Esophagus muscularis mucosa (tissue), 4 donors: ENCODE data around the gene SMARCC2. TPM values are rescaled to one million over a fixed set of nuclear protein-coding genes. Genes with fewer than 3 reads are reported as not detected.
A peak's percentile ranks its signal among the peaks of the same experiment; 100 is the strongest.

Experiments
- DNase-seq: peaks from one replicate; pipeline ENCODE4 v3.0.0-alpha.2; 2017; ENCODE audit errors: extremely low spot score
- H3K27ac ChIP-seq, 4 donors: fragments of 200-600 bp; sonication (generic); replicated peaks in 1 of 4; 1 replicate in 3 of 4; 2 replicates in 1 of 4; pipeline ENCODE4 v1.5.1; 2016 to 2019; ENCODE audit warnings: mild to moderate bottlenecking in 1 of 4
- H3K27me3 ChIP-seq, 4 donors: fragments of 200-600 bp; sonication (generic); one replicate each; pipeline versions ENCODE4 v1.5.1 to v1.6.0; 2016 to 2019
- H3K36me3 ChIP-seq, 4 donors: fragments of 200-600 bp; sonication (generic); one replicate each; pipeline ENCODE4 v1.5.1; 2016 to 2019
- H3K4me1 ChIP-seq, 4 donors: fragments of 200-600 bp; sonication (generic); one replicate each; pipeline ENCODE4 v1.5.1; 2016 to 2019
- H3K4me3 ChIP-seq, 4 donors: fragments of 200-600 bp; sonication (generic); 1 replicate in 2 of 4; 2 replicates in 2 of 4; pipeline ENCODE4 v1.5.1; 2016 to 2019; ENCODE audit warnings: mild to moderate bottlenecking in 4 of 4, moderate library complexity in 1 of 4
- H3K9me3 ChIP-seq, 4 donors: fragments of 200-600 bp; sonication (generic); 1 replicate in 3 of 4; 2 replicates in 1 of 4; pipeline ENCODE4 v1.5.1; 2016 to 2019
- EP300 ChIP-seq: sonication (generic); formaldehyde crosslinking; IDR thresholded peaks from one replicate; pipeline ENCODE4 v1.6.1; 2017; ENCODE audit warnings: antibody characterized with exemption
- POLR2A ChIP-seq: fragments of 450-650 bp; IDR thresholded peaks from one replicate; pipeline ENCODE4 v1.6.1; 2017; ENCODE audit warnings: antibody characterized with exemption, moderate library complexity, mild to moderate bottlenecking, low read depth
- POLR2AphosphoS5 ChIP-seq, 2 donors: sonication (generic); formaldehyde crosslinking; IDR thresholded peaks; one replicate each; pipeline ENCODE4 v1.6.1; 2017; ENCODE audit warnings: antibody characterized with exemption in 2 of 2
- WGBS: methylation state at CpG from one replicate; pipeline ENCODE4 v1.1.5; 2018; 5-methylcytosine and 5-hydroxymethylcytosine counted together
- intact Hi-C: fragments of 100-400 bp; cut with DNase I; formaldehyde crosslinking; loops from one replicate; pipeline ENCODE4 v1.15.1; 2023
- total RNA-seq, 4 donors: library from RNA; depleted of rRNA; stranded (reverse); fragments of >200 nt; gene quantifications; one replicate each; pipeline versions ENCODE4 v1.1.0 to v1.2.1, GENCODE V29; 2016
- TF ChIP-seq, protein P1 (sequence below), 3 experiments: fragments of 200-600 bp in 2 of 3; fragments of 450-650 bp in 1 of 3; sonication (generic) in 2 of 3; IDR thresholded peaks; one replicate each; pipeline ENCODE4 v1.5.1; 2017 to 2019; ENCODE audit warnings: antibody characterized with exemption in 3 of 3, mild to moderate bottlenecking in 2 of 3, moderate library complexity in 1 of 3

The SMARCC2 gene
- total RNA-seq, 4 donors from 2014 or later: 62.1 to 111 (median 94.3) TPM

DNA sequence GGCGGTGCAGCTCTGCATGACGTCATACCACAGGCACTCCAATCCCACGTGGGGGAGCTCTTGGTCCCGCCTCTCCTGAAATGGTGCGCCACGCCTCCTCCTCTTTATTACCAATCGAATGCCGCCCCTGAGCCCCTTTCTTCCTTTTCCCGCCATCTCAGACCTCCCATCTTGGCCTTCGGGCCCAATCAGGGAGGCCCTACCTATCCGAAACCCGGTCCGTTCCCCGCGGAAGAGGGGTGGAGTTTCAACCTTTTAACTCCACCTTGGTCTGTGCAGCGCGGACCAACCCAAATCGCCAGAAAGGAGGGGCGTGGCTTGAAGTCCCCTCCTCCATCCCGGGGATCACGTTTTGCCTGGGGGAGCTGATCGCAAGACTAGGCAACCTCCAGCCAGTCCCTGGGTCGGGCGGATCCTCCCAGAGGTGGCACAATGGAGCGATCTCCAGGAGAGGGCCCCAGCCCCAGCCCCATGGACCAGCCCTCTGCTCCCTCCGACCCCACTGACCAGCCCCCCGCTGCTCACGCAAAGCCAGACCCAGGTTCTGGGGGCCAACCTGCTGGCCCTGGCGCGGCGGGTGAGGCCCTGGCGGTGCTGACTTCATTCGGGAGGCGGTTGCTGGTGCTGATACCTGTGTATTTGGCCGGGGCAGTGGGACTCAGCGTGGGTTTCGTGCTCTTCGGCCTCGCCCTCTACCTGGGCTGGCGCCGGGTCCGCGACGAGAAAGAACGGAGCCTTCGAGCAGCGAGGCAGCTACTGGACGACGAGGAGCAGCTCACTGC lies 61.2 kb downstream of the SMARCC2 start, which contains the start of gene ESYT1:
TSS of gene ESYT1 (plus strand) at position 380 of the 782 bp plus-strand sequence. CDS start at position 433, 53 bp downstream.
- H3K4me3 ChIP-seq: peak within 1 kb of the TSS; percentile 78 to 91 (median 87)
- WGBS: 0% methylated on average over 29 of the region's 49 CpGs
- no peaks in the 10 kb centered on the region for H3K27me3 ChIP-seq
- peaks cover 16 to 31% (median 28%) of the 10 kb centered on the region in 4 donors for H3K36me3 ChIP-seq
- TF ChIP-seq EP300 (no peak), POLR2AphosphoS5 (IDR thresholded peaks at IDR 0.05) (peak; percentile 99), POLR2A (peak; percentile 96)
- TF ChIP-seq, protein P1, sequence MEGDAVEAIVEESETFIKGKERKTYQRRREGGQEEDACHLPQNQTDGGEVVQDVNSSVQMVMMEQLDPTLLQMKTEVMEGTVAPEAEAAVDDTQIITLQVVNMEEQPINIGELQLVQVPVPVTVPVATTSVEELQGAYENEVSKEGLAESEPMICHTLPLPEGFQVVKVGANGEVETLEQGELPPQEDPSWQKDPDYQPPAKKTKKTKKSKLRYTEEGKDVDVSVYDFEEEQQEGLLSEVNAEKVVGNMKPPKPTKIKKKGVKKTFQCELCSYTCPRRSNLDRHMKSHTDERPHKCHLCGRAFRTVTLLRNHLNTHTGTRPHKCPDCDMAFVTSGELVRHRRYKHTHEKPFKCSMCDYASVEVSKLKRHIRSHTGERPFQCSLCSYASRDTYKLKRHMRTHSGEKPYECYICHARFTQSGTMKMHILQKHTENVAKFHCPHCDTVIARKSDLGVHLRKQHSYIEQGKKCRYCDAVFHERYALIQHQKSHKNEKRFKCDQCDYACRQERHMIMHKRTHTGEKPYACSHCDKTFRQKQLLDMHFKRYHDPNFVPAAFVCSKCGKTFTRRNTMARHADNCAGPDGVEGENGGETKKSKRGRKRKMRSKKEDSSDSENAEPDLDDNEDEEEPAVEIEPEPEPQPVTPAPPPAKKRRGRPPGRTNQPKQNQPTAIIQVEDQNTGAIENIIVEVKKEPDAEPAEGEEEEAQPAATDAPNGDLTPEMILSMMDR (IDR thresholded peaks at IDR 0.05): peak in 1 of 3 experiments; percentile 13
- H3K27ac ChIP-seq: peak within 1 kb of the TSS; percentile 94 to 98 (median 98)
- peaks cover 40 to 60% (median 52%) of the 10 kb centered on the region in 4 donors for H3K4me1 ChIP-seq
- H3K9me3 ChIP-seq: no peaks in the 10 kb centered on the region
- DNase-seq: peak; percentile 100
- intact Hi-C loops: loop anchor here (2.0 to 10.0 kb wide), 3 partner anchors 61 to 507 kb away; partner anchors contain the start of genes BAZ2A, SMARCC2 and SPRYD4

DNA sequence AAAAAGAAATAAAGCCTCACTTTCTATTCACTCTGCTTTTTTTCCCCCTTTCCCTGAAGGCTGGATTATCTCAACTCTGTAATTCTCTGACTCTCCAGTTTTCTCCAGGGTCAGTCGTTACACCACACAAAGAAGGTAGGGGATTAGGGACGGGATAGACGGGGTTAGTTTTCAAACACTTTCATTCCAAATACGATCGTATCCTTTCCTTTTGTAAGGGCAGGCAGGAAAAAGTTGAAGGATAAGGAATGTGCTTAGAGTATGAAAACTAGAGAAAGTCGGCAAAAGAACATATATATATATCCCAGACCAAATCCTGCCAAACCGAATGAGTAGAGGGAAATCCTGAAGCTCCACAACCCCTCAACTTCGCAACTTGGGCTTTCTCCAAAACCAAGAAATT lies 61.8 kb downstream of the SMARCC2 start:
- Histone ChIP-seq H3K27me3 (no peaks in the 10 kb centered on the region), H3K27ac (peak overlapping the region; percentile 79 to 98 (median 96)), H3K4me3 (peak overlapping the region; percentile 51 to 91 (median 84)), H3K4me1 (peaks cover 45 to 66% (median 58%) of the 10 kb centered on the region in 4 donors), H3K9me3 (no peaks in the 10 kb centered on the region), H3K36me3 (peaks cover 11 to 25% (median 23%) of the 10 kb centered on the region in 4 donors)
- intact Hi-C loops: loop anchor here (2.0 to 10.0 kb wide), 3 partner anchors 61 to 507 kb away; partner anchors contain the start of genes BAZ2A, SMARCC2 and SPRYD4
- DNase-seq: no peak
- WGBS: under 1% methylated on average over 8 of the region's 8 CpGs
- TF ChIP-seq, protein P1 (IDR thresholded peaks at IDR 0.05): no peak
- no peak for TF ChIP-seq POLR2AphosphoS5 (IDR thresholded peaks at IDR 0.05)
- no peak for TF ChIP-seq POLR2A

GRCh38 chr12:56126732-56127239 lies 62.5 kb downstream of the SMARCC2 start:
- H3K4me3 ChIP-seq: peak overlapping the region in 1 of 4 donors; percentile 22
- 41% methylated on average over 3 of the region's 3 CpGs for WGBS
- DNase-seq: no peak
- TF ChIP-seq, protein P1 (IDR thresholded peaks at IDR 0.05): no peak
- no peak for TF ChIP-seq EP300
- TF ChIP-seq POLR2AphosphoS5 (IDR thresholded peaks at IDR 0.05): no peak
- no peak for TF ChIP-seq POLR2A
- H3K4me1 ChIP-seq: peaks cover 52 to 73% (median 64%) of the 10 kb centered on the region in 4 donors
- intact Hi-C loops: loop anchor here (1.0 to 10.0 kb wide), 4 partner anchors 33 to 508 kb away; partner anchors contain the start of genes BAZ2A, SMARCC2 and SPRYD4
- H3K36me3 ChIP-seq: peaks cover 5 to 22% (median 21%) of the 10 kb centered on the region in 4 donors
- H3K9me3 ChIP-seq: no peaks in the 10 kb centered on the region
- no peaks in the 10 kb centered on the region for H3K27me3 ChIP-seq
- peak overlapping the region; percentile 79 to 98 (median 96) for H3K27ac ChIP-seq

DNA sequence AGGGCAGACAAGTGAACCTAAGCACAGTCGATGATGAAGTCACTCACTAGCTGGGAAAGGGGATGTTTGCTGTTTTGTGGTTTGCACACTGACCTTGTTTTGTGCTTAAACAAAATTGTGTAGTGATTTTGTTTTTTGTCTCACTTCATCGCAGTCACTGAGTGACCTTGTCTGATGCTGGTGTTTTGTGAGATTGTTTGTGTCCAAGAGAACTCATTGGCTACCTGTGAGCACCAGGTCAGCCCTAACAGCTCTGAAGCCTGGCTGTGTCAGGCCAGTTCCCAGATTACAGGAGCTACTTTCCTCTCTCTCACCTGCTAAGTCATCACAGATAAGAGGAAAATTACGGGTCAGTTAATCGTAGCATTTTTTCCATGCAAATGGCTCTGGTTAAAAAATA lies 65.2 kb downstream of the SMARCC2 start:
- Histone ChIP-seq H3K36me3 (peaks cover 11 to 24% (median 20%) of the 10 kb centered on the region in 4 donors), H3K9me3 (no peaks in the 10 kb centered on the region), H3K4me3 (no peak overlapping the region), H3K4me1 (peaks cover 61 to 77% (median 71%) of the 10 kb centered on the region in 4 donors), H3K27me3 (no peaks in the 10 kb centered on the region), H3K27ac (peak overlapping the region; percentile 15 to 98 (median 94))
- intact Hi-C loops: loop anchor here (10.0 kb wide), 2 partner anchors 341 to 511 kb away; partner anchors contain the start of genes BAZ2A and SPRYD4
- 87% methylated on average over 4 of the region's 4 CpGs for WGBS
- TF ChIP-seq, protein P1 (IDR thresholded peaks at IDR 0.05): no peak
- TF ChIP-seq EP300 (no peak), POLR2A (no peak), POLR2AphosphoS5 (IDR thresholded peaks at IDR 0.05) (no peak)
- DNase-seq: no peak
